MCF 10A (cell line): ENCODE results near the gene TTC23L. TPM values are rescaled to one million over a fixed set of nuclear protein-coding genes. Genes with fewer than 3 reads are reported as not detected.
"Not testable (repeated sequence)": the region's sequence is repeated elsewhere in the genome, so short reads cannot be mapped to it uniquely, and the experiment has no call there.

Source experiments
- BruUV-seq: library from RNA; stranded (reverse); fragments of 400-500 nt; replicated peaks from 2 replicates; lab custom pipeline; 2021; lab: Mats Ljungman, UMichigan
- CTCF ChIA-PET: fragments of 300-600 bp; sonication (Branson Sonifier 250); formaldehyde crosslinking; extraction: SDS; loops from one replicate; lab custom pipeline; 2021; ENCODE audit warnings: antibody characterized with exemption, inconsistent platforms; lab: Yijun Ruan, JAX
- POLR2A ChIA-PET: fragments of 300-600, 350-650 bp; sonication (Branson Sonifier 250); formaldehyde crosslinking; extraction: SDS; loops from one replicate; lab custom pipeline; 2020; ENCODE audit warnings: antibody characterized with exemption, inconsistent platforms; lab: Yijun Ruan, JAX
- DNase-seq: peaks from one replicate; pipeline ENCODE4 v3.0.0-alpha.2; 2018; ENCODE audit not compliant: unreplicated experiment
- H3K27ac Mint-ChIP-seq: one replicate; pipeline ENCODE4 v1.8.0; 2022; ENCODE audit warnings: mild to moderate bottlenecking, low read depth, mixed read lengths; ENCODE audit not compliant: unreplicated experiment
- H3K27me3 Mint-ChIP-seq: one replicate; pipeline ENCODE4 v1.8.0; 2022; ENCODE audit warnings: mixed read lengths; ENCODE audit not compliant: insufficient read depth, unreplicated experiment
- H3K36me3 Mint-ChIP-seq: one replicate; pipeline ENCODE4 v1.8.0; 2022; ENCODE audit warnings: mild to moderate bottlenecking, moderate library complexity, mixed read lengths; ENCODE audit not compliant: insufficient read depth, unreplicated experiment
- H3K4me1 Mint-ChIP-seq: one replicate; pipeline ENCODE4 v1.8.0; 2022; ENCODE audit warnings: mixed read lengths; ENCODE audit not compliant: insufficient read depth, unreplicated experiment
- H3K4me3 Mint-ChIP-seq: one replicate; pipeline ENCODE4 v1.8.0; 2022; ENCODE audit warnings: mild to moderate bottlenecking, moderate library complexity, mixed read lengths; ENCODE audit not compliant: unreplicated experiment
- H3K9me3 Mint-ChIP-seq: one replicate; pipeline ENCODE4 v1.8.0; 2022; ENCODE audit warnings: mixed read lengths; ENCODE audit not compliant: unreplicated experiment
- intact Hi-C: fragments of 100-400 bp; cut with micrococcal nuclease; formaldehyde crosslinking; loops from 2 replicates; pipeline ENCODE4 v1.14.1; 2022
- total RNA-seq: library from RNA; stranded (reverse); gene quantifications from 2 replicates; pipeline ENCODE4 v1.2.3, GENCODE V29; 2022
- TF ChIP-seq, protein P1 (sequence below): fragments of 200-600 bp; IDR thresholded peaks from one replicate; pipeline ENCODE4 v1.8.0; 2022; ENCODE audit warnings: antibody characterized with exemption, mild to moderate bottlenecking; ENCODE audit not compliant: unreplicated experiment

The TTC23L gene
- total RNA-seq, 1 experiment from 2014 or later = 0.14 TPM

DNA sequence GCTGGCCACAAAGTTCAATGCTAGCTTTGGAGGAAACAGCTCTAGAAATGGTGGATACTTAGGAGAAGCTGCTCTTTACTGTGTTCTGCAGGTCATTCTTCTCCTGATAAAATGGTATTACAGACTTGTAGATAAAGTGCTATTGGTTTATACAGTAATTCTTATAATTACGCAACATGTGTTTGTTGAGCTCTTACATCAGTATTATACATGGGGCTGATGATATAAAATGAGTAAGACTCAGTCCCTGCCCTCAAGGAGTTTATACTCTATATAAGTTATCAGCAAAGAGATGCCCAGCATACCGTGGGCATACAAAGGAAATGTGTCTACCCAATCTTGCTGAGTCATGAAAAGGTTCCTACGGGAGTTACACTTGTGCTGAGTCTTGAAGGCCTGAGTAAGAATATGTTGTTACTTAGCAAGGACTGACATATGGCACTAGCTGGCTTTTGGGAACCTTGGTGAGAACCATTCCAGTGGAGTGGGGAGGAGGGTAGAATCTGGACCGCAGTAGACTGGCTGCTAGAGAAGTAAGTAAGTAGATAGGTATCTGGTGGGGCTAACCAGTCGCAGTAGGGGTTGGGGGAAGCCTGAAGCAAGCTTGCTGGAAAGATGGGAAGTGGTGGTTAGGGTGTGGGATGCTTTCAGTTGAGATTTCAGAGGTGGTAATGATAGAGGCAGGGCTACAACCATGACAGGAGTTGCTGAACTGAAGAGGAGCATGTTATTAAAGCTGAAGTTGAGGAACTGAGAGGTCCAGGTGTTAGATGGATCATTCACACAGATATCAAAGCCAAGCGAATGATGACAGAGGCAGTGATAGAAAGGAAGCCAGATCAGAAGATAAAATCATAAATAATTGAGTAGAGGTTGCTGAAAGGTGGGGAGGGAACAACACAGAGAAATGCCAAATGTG, 11.1 kb upstream of the TTC23L start:
- intact Hi-C loops = no loop called here
- Mint-ChIP-seq H3K27me3 (no peaks in the 10 kb centered on the region), H3K4me3 (no peak overlapping the region), H3K27ac (peak overlapping the region; percentile 22), H3K36me3 (peaks cover 45% of the 10 kb centered on the region), H3K4me1 (no peaks in the 10 kb centered on the region), H3K9me3 (no peaks in the 10 kb centered on the region)
- TF ChIP-seq, protein P1, sequence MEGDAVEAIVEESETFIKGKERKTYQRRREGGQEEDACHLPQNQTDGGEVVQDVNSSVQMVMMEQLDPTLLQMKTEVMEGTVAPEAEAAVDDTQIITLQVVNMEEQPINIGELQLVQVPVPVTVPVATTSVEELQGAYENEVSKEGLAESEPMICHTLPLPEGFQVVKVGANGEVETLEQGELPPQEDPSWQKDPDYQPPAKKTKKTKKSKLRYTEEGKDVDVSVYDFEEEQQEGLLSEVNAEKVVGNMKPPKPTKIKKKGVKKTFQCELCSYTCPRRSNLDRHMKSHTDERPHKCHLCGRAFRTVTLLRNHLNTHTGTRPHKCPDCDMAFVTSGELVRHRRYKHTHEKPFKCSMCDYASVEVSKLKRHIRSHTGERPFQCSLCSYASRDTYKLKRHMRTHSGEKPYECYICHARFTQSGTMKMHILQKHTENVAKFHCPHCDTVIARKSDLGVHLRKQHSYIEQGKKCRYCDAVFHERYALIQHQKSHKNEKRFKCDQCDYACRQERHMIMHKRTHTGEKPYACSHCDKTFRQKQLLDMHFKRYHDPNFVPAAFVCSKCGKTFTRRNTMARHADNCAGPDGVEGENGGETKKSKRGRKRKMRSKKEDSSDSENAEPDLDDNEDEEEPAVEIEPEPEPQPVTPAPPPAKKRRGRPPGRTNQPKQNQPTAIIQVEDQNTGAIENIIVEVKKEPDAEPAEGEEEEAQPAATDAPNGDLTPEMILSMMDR = no peak
- POLR2A ChIA-PET = interaction anchor here (0.7 to 1.2 kb wide), 4 partner anchors 11 to 151 kb away, joined by 3 to 4 read pairs (median 3); partner anchors contain the start of gene TTC23L
- no peak for DNase-seq
- no TSS peak for BruUV-seq
- CTCF ChIA-PET = interaction anchor here (1.1 to 3.0 kb wide), 2 partner anchors 71 to 304 kb away, joined by 4 to 9 read pairs; no protein-coding TSS in a partner anchor

DNA sequence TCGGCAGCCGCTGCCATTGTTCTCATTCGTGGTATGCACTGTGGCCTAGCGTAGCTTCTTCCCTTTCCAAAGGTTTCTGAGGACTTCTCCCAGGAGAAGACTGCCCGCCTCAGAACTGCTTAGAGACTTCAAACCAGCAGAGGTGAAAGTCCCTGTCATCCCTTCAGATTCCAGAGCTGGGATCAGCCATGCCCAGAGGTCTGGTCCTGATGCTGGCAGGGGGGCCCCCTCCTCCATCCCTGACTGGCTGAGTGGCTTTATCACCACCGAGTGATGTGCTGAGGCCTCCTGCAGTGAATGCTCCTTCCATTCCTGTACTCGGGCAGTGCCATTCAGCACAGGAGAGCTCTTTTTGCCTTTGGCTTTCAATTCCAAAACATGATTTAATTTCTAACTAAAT, 8.1 kb upstream of the TTC23L start:
- H3K4me3 Mint-ChIP-seq, BruUV-seq, H3K4me1 Mint-ChIP-seq, H3K27ac Mint-ChIP-seq, H3K9me3 Mint-ChIP-seq, H3K27me3 Mint-ChIP-seq, CTCF ChIA-PET, DNase-seq: not testable (repeated sequence)
- POLR2A ChIA-PET = interaction anchor here (0.8 kb wide), 1 partner anchor 242 kb away, joined by 4 read pairs; no protein-coding TSS in a partner anchor
- intact Hi-C loops = loop anchor here (10.0 kb wide), 2 partner anchors 176 to 306 kb away; partner anchors contain the start of gene RAI14
- H3K36me3 Mint-ChIP-seq = peaks cover 34% of the 10 kb centered on the region

DNA sequence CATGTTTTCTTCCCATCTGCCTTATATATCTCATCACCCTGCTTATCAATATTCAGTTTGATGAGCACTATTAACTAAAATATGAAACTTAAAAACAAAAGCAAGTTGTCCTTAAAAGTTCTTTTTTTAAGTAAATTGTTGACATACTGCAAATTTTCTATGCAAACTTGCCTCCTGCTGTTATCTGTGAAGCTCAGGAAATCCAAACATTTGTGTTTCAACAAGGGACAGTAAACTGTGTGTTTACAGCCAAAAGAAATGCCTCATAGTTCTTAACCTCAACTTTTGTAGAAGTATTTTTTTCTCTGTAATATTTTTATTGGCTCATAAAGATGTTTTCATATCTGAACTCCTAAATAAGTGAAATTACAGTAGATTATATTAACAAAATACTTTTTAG, 7.7 kb upstream of the TTC23L start:
- POLR2A ChIA-PET = interaction anchor here (0.6 to 0.7 kb wide), 2 partner anchors 104 to 321 kb away, joined by 3 read pairs; no protein-coding TSS in a partner anchor
- intact Hi-C loops = loop anchor here (10.0 kb wide), 2 partner anchors 177 to 307 kb away; partner anchors contain the start of gene RAI14
- no peak overlapping the region for H3K27ac Mint-ChIP-seq

DNA sequence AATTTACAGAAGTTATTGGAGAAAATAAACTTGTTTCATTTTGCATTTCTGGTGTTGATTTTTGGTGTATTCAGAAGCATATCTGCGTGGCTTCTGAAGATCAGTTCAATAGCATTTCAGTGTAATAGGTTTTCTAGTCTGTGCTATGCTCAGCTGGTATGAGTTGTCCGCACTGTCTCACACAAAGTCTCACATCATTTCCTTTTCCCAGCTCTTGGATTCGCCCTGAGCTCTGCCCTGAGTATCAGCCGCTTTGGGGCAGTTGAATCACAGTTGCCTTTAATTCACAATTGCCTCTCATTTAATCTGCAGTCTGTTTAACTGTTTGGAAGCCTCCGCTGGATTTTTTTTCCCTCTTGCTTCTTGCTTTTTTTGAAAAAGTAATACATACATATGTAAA, 6.4 kb upstream of the TTC23L start:
- no peak overlapping the region for H3K27ac Mint-ChIP-seq
- no peak for DNase-seq
- H3K4me3 Mint-ChIP-seq = no peak overlapping the region
- CTCF ChIA-PET = no interaction called here
- peaks cover 20% of the 10 kb centered on the region for H3K36me3 Mint-ChIP-seq
- BruUV-seq = no TSS peak
- no peaks in the 10 kb centered on the region for H3K27me3 Mint-ChIP-seq
- intact Hi-C loops = loop anchor here (10.0 kb wide), 2 partner anchors 178 to 308 kb away; partner anchors contain the start of gene RAI14
- TF ChIP-seq, protein P1 = no peak
- H3K4me1 Mint-ChIP-seq = no peaks in the 10 kb centered on the region
- no peaks in the 10 kb centered on the region for H3K9me3 Mint-ChIP-seq
- POLR2A ChIA-PET = interaction anchor here (0.6 kb wide), 1 partner anchor 15 kb away, joined by 4 read pairs; no protein-coding TSS in a partner anchor

More for the DNA sequence above, 7.7 kb upstream of the TTC23L start:
- H3K4me3 Mint-ChIP-seq = no peak overlapping the region
- TF ChIP-seq, protein P1 = no peak
- BruUV-seq = no TSS peak
- CTCF ChIA-PET = no interaction called here
- no peaks in the 10 kb centered on the region for H3K27me3 Mint-ChIP-seq
- peaks cover 32% of the 10 kb centered on the region for H3K36me3 Mint-ChIP-seq
- H3K4me1 Mint-ChIP-seq = no peaks in the 10 kb centered on the region
- no peaks in the 10 kb centered on the region for H3K9me3 Mint-ChIP-seq
- no peak for DNase-seq
